Neuron (in vitro differentiated cells): ENCODE measurements around the gene GNG7.
"Not testable (repeated sequence)": the region's sequence is repeated elsewhere in the genome, so short reads cannot be mapped to it uniquely, and the experiment has no call there.

Experiments
- H2AFZ ChIP-seq: one replicate; pipeline ENCODE4 v1.6.1; 2013; ENCODE audit warnings: low read depth, mild to moderate bottlenecking, inconsistent platforms, low read length, moderate library complexity
- H3K27me3 ChIP-seq: one replicate; pipeline ENCODE4 v1.6.1; 2013; ENCODE audit warnings: low read length; ENCODE audit not compliant: insufficient read depth
- H3K36me3 ChIP-seq: one replicate; pipeline ENCODE4 v1.6.1; 2013; ENCODE audit warnings: low read length; ENCODE audit not compliant: insufficient read depth
- H3K4me1 ChIP-seq: one replicate; pipeline ENCODE4 v1.6.1; 2013; ENCODE audit warnings: low read length; ENCODE audit not compliant: insufficient read depth
- H3K4me3 ChIP-seq: 2 replicates; pipeline ENCODE4 v1.5.1; 2013; ENCODE audit warnings: mild to moderate bottlenecking, low read length, moderate library complexity
- H3K9me3 ChIP-seq: one replicate; pipeline ENCODE4 v1.6.1; 2013; ENCODE audit warnings: low read length

Gene GNG7

GRCh38 chr19:2507109-2507508, 195.4 kb downstream of the GNG7 start:
- Histone ChIP-seq H3K36me3 (no peaks in the 10 kb centered on the region), H3K4me1 (no peaks in the 10 kb centered on the region), H3K27me3 (peaks cover 4% of the 10 kb centered on the region), H3K9me3 (no peaks in the 10 kb centered on the region), H2AFZ (no peak overlapping the region), H3K4me3 (no peak overlapping the region)

- H3K4me3 ChIP-seq, H2AFZ ChIP-seq, H3K9me3 ChIP-seq, H3K27me3 ChIP-seq, H3K4me1 ChIP-seq, H3K36me3 ChIP-seq: not testable (repeated sequence)
Measured at GRCh38 chr19:2506656-2507055, 195.8 kb downstream of the GNG7 start.

- H3K9me3 ChIP-seq = no peaks in the 10 kb centered on the region
- H2AFZ ChIP-seq = no peak overlapping the region
- H3K4me1 ChIP-seq = no peaks in the 10 kb centered on the region
Measured at GRCh38 chr19:2503521-2504109, 198.9 kb downstream of the GNG7 start.

GRCh38 chr19:2500841-2501261, 201.6 kb downstream of the GNG7 start:
- H3K4me1 ChIP-seq = no peaks in the 10 kb centered on the region
- H3K4me3 ChIP-seq = no peak overlapping the region
- H2AFZ ChIP-seq = no peak overlapping the region
- no peaks in the 10 kb centered on the region for H3K9me3 ChIP-seq
- H3K27me3 ChIP-seq = peaks cover 15% of the 10 kb centered on the region
- H3K36me3 ChIP-seq = no peaks in the 10 kb centered on the region

More at GRCh38 chr19:2503521-2504109, 198.9 kb downstream of the GNG7 start:
- H3K36me3 ChIP-seq = no peaks in the 10 kb centered on the region
- H3K27me3 ChIP-seq = peaks cover 7% of the 10 kb centered on the region
- H3K4me3 ChIP-seq = no peak overlapping the region

- Histone ChIP-seq H3K9me3 (no peaks in the 10 kb centered on the region), H3K4me3 (no peak overlapping the region), H2AFZ (no peak overlapping the region), H3K27me3 (peaks cover 15% of the 10 kb centered on the region), H3K4me1 (no peaks in the 10 kb centered on the region), H3K36me3 (no peaks in the 10 kb centered on the region)
Measured at GRCh38 chr19:2500156-2500555, 202.3 kb downstream of the GNG7 start.

GRCh38 chr19:2497186-2497585, 205.3 kb downstream of the GNG7 start:
- H3K4me1 ChIP-seq = no peaks in the 10 kb centered on the region
- no peaks in the 10 kb centered on the region for H3K36me3 ChIP-seq
- H3K4me3 ChIP-seq = no peak overlapping the region
- no peak overlapping the region for H2AFZ ChIP-seq
- H3K9me3 ChIP-seq = no peaks in the 10 kb centered on the region
- H3K27me3 ChIP-seq = peaks cover 27% of the 10 kb centered on the region

- Histone ChIP-seq H2AFZ (no peak overlapping the region), H3K27me3 (peaks cover 32% of the 10 kb centered on the region), H3K4me1 (no peaks in the 10 kb centered on the region), H3K4me3 (no peak overlapping the region), H3K36me3 (no peaks in the 10 kb centered on the region), H3K9me3 (no peaks in the 10 kb centered on the region)
Measured at GRCh38 chr19:2495651-2496316, 206.7 kb downstream of the GNG7 start.

GRCh38 chr19:2495130-2495641, 207.3 kb downstream of the GNG7 start:
- Histone ChIP-seq H3K27me3 (peaks cover 35% of the 10 kb centered on the region), H3K4me3 (peak overlapping the region; percentile 16), H2AFZ (no peak overlapping the region), H3K4me1 (no peaks in the 10 kb centered on the region), H3K36me3 (no peaks in the 10 kb centered on the region), H3K9me3 (no peaks in the 10 kb centered on the region)

GRCh38 chr19:2494447-2495129, 207.9 kb downstream of the GNG7 start:
- Histone ChIP-seq H3K9me3 (no peaks in the 10 kb centered on the region), H3K27me3 (peaks cover 36% of the 10 kb centered on the region), H3K4me1 (no peaks in the 10 kb centered on the region), H3K36me3 (no peaks in the 10 kb centered on the region), H3K4me3 (peak overlapping the region; percentile 16), H2AFZ (no peak overlapping the region)

- H3K4me1 ChIP-seq = no peaks in the 10 kb centered on the region
- H3K4me3 ChIP-seq = no peak overlapping the region
Measured at GRCh38 chr19:2494084-2494446, 208.4 kb downstream of the GNG7 start.

GRCh38 chr19:2493448-2493847, 209.0 kb downstream of the GNG7 start:
- peaks cover 44% of the 10 kb centered on the region for H3K27me3 ChIP-seq
- H3K9me3 ChIP-seq, H2AFZ ChIP-seq, H3K4me3 ChIP-seq, H3K36me3 ChIP-seq, H3K4me1 ChIP-seq: not testable (repeated sequence)

More at GRCh38 chr19:2494084-2494446, 208.4 kb downstream of the GNG7 start:
- no peaks in the 10 kb centered on the region for H3K36me3 ChIP-seq
- no peaks in the 10 kb centered on the region for H3K9me3 ChIP-seq
- peaks cover 39% of the 10 kb centered on the region for H3K27me3 ChIP-seq
- no peak overlapping the region for H2AFZ ChIP-seq

GRCh38 chr19:2492870-2493269, 209.6 kb downstream of the GNG7 start:
- H3K4me3 ChIP-seq = no peak overlapping the region
- H2AFZ ChIP-seq = no peak overlapping the region
- no peaks in the 10 kb centered on the region for H3K4me1 ChIP-seq
- H3K36me3 ChIP-seq = no peaks in the 10 kb centered on the region
- no peaks in the 10 kb centered on the region for H3K9me3 ChIP-seq
- peaks cover 50% of the 10 kb centered on the region for H3K27me3 ChIP-seq

- H3K27me3 ChIP-seq = peaks cover 54% of the 10 kb centered on the region
- no peaks in the 10 kb centered on the region for H3K4me1 ChIP-seq
- no peaks in the 10 kb centered on the region for H3K9me3 ChIP-seq
Measured at GRCh38 chr19:2491130-2491801, 211.2 kb downstream of the GNG7 start.

More at GRCh38 chr19:2491130-2491801, 211.2 kb downstream of the GNG7 start:
- H2AFZ ChIP-seq = no peak overlapping the region
- no peaks in the 10 kb centered on the region for H3K36me3 ChIP-seq
- no peak overlapping the region for H3K4me3 ChIP-seq
